Sigmoid colon (tissue), 4 donors: Measurements from ENCODE around the gene CDKAL1.

Experiments
- EP300 ChIP-seq, 4 donors: sonication (generic); formaldehyde crosslinking; IDR thresholded peaks; one replicate each; pipeline ENCODE4 v1.6.1; 2017; ENCODE audit warnings: antibody characterized with exemption in 4 of 4
- POLR2A ChIP-seq, 2 donors: fragments of 450-650 bp; IDR thresholded peaks; one replicate each; pipeline ENCODE4 v1.6.1; 2016; ENCODE audit warnings: antibody characterized with exemption in 2 of 2, mild to moderate bottlenecking in 2 of 2, moderate library complexity in 2 of 2
- POLR2AphosphoS5 ChIP-seq, 4 donors: sonication (generic); formaldehyde crosslinking; IDR thresholded peaks; one replicate each; pipeline ENCODE4 v1.6.1; 2017; ENCODE audit warnings: antibody characterized with exemption in 4 of 4
- TF ChIP-seq, protein P1 (sequence below), 4 experiments: fragments of 450-650 bp in 3 of 4; fragments of 200-600 bp in 1 of 4; IDR thresholded peaks; one replicate each; pipeline ENCODE4 v1.5.1; 2016 to 2019; ENCODE audit warnings: antibody characterized with exemption in 4 of 4, mild to moderate bottlenecking in 3 of 4, moderate library complexity in 2 of 4

DNA sequence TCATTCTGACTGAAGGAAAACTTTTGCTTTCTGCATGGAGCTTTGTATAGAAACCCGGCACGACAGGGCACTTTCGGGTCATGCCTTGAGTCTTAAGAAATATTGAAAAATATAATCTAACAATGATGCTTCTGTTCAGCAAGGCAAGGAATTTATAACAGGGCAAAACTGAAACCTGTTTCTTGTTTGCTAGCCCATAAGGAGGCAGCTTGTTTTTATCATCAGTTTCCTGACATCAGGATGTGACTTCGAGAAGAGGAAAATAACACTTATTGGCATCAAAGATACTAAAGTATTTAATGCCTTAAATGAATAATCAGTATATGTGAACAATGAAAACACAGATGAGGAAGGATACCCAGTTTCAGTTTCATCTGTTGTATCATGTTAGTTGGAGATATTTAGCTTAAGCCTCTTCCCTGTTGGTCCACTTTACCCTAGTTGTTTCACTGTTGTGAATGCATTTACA, 146.5 kb downstream of the CDKAL1 start:
- TF ChIP-seq POLR2AphosphoS5 (IDR thresholded peaks at IDR 0.05) (no peak), EP300 (IDR thresholded peaks at IDR 0.05) (no peak), POLR2A (IDR thresholded peaks at IDR 0.05) (no peak)
- TF ChIP-seq, protein P1, sequence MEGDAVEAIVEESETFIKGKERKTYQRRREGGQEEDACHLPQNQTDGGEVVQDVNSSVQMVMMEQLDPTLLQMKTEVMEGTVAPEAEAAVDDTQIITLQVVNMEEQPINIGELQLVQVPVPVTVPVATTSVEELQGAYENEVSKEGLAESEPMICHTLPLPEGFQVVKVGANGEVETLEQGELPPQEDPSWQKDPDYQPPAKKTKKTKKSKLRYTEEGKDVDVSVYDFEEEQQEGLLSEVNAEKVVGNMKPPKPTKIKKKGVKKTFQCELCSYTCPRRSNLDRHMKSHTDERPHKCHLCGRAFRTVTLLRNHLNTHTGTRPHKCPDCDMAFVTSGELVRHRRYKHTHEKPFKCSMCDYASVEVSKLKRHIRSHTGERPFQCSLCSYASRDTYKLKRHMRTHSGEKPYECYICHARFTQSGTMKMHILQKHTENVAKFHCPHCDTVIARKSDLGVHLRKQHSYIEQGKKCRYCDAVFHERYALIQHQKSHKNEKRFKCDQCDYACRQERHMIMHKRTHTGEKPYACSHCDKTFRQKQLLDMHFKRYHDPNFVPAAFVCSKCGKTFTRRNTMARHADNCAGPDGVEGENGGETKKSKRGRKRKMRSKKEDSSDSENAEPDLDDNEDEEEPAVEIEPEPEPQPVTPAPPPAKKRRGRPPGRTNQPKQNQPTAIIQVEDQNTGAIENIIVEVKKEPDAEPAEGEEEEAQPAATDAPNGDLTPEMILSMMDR (IDR thresholded peaks at IDR 0.05), result no peak
